Measurements from ENCODE around the gene HAUS1. TPM values are rescaled to one million over a fixed set of nuclear protein-coding genes. Genes with fewer than 3 reads are reported as not detected.

HAUS1 gene
- total and polyA plus RNA-seq, 2 experiments from 2014 or later = 163 to 216 TPM

DNA sequence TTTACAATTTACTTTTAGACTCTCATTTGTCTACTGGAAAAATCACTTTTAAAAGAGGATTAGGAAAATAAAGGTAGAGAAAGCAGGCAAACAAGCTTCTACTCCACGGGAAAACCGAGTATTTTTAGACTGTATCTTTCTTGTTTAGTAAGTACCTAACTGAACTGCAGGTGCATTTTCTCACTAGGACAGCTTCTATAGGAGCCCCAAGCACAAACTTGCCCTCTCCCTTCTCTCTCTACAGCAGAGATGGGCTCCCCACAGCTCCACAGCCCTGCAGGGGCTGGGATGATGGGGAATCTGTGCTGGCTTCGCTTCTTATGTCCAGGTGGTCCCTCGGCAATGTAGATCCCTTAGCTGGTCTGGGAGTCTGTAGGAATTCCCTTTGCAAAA lies 48.4 kb upstream of the HAUS1 start:
- H3K27me3 ChIP-seq (ENCODE audit: insufficient read depth) = no peaks in the 10 kb centered on the region
- Mint-ChIP-seq H3K4me1 (no peaks in the 10 kb centered on the region), H3K27ac (no peak overlapping the region), H3K4me3 (no peak overlapping the region), H3K36me3 (ENCODE audit: low read depth) (no peaks in the 10 kb centered on the region), H3K27me3 (ENCODE audit: insufficient read depth, low read depth, poor library complexity) (peaks cover 6% of the 10 kb centered on the region), H3K9me3 (no peaks in the 10 kb centered on the region)
- ATAC-seq (no peak), DNase-seq (ENCODE audit: low spot score) (no peak)
- H3F3A ChIP-seq (replicated peaks; ENCODE audit: low read depth) = no peaks in the 10 kb centered on the region
- TF ChIP-seq EZH2 (IDR thresholded peaks at IDR 0.05; ENCODE audit: low read depth, unreplicated experiment) (no peak), ZNF331 (CRISPR knock-in tag; IDR thresholded peaks at IDR 0.05; ENCODE audit: low read depth) (no peak), POLR2AphosphoS5 (IDR thresholded peaks at IDR 0.05; ENCODE audit: low read depth) (no peak), EZH2phosphoT487 (IDR thresholded peaks at IDR 0.05; ENCODE audit: unreplicated experiment) (no peak), STAT1 (IDR thresholded peaks at IDR 0.05; ENCODE audit: unreplicated experiment) (no peak)
- TF ChIP-seq, protein P1, sequence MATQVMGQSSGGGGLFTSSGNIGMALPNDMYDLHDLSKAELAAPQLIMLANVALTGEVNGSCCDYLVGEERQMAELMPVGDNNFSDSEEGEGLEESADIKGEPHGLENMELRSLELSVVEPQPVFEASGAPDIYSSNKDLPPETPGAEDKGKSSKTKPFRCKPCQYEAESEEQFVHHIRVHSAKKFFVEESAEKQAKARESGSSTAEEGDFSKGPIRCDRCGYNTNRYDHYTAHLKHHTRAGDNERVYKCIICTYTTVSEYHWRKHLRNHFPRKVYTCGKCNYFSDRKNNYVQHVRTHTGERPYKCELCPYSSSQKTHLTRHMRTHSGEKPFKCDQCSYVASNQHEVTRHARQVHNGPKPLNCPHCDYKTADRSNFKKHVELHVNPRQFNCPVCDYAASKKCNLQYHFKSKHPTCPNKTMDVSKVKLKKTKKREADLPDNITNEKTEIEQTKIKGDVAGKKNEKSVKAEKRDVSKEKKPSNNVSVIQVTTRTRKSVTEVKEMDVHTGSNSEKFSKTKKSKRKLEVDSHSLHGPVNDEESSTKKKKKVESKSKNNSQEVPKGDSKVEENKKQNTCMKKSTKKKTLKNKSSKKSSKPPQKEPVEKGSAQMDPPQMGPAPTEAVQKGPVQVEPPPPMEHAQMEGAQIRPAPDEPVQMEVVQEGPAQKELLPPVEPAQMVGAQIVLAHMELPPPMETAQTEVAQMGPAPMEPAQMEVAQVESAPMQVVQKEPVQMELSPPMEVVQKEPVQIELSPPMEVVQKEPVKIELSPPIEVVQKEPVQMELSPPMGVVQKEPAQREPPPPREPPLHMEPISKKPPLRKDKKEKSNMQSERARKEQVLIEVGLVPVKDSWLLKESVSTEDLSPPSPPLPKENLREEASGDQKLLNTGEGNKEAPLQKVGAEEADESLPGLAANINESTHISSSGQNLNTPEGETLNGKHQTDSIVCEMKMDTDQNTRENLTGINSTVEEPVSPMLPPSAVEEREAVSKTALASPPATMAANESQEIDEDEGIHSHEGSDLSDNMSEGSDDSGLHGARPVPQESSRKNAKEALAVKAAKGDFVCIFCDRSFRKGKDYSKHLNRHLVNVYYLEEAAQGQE (IDR thresholded peaks at IDR 0.05; ENCODE audit: unreplicated experiment) = no peak
- TF ChIP-seq, protein P2, sequence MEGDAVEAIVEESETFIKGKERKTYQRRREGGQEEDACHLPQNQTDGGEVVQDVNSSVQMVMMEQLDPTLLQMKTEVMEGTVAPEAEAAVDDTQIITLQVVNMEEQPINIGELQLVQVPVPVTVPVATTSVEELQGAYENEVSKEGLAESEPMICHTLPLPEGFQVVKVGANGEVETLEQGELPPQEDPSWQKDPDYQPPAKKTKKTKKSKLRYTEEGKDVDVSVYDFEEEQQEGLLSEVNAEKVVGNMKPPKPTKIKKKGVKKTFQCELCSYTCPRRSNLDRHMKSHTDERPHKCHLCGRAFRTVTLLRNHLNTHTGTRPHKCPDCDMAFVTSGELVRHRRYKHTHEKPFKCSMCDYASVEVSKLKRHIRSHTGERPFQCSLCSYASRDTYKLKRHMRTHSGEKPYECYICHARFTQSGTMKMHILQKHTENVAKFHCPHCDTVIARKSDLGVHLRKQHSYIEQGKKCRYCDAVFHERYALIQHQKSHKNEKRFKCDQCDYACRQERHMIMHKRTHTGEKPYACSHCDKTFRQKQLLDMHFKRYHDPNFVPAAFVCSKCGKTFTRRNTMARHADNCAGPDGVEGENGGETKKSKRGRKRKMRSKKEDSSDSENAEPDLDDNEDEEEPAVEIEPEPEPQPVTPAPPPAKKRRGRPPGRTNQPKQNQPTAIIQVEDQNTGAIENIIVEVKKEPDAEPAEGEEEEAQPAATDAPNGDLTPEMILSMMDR (conservative IDR thresholded peaks at IDR 0.05; ENCODE audit: low read depth in 2 of 2) = no peak
- TF ChIP-seq, protein P3, sequence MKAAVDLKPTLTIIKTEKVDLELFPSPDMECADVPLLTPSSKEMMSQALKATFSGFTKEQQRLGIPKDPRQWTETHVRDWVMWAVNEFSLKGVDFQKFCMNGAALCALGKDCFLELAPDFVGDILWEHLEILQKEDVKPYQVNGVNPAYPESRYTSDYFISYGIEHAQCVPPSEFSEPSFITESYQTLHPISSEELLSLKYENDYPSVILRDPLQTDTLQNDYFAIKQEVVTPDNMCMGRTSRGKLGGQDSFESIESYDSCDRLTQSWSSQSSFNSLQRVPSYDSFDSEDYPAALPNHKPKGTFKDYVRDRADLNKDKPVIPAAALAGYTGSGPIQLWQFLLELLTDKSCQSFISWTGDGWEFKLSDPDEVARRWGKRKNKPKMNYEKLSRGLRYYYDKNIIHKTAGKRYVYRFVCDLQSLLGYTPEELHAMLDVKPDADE (IDR thresholded peaks at IDR 0.05) = no peak
- no peak overlapping the region for H3K4me3 ChIP-seq
- H3K4me1 ChIP-seq (ENCODE audit: insufficient read depth) = no peaks in the 10 kb centered on the region
- H2AFZ ChIP-seq = no peak overlapping the region
- no peaks in the 10 kb centered on the region; the same call in 1 of the 2 replicates for H4K20me1 ChIP-seq (replicated peaks; ENCODE audit: insufficient read depth)
- H3K36me3 ChIP-seq (ENCODE audit: insufficient read depth) = no peaks in the 10 kb centered on the region; the same call in 1 of the 2 replicates
- H3K4me2 ChIP-seq = no peak overlapping the region
- H3K9me2 ChIP-seq (ENCODE audit: insufficient read depth) = no peaks in the 10 kb centered on the region
- H3K27ac ChIP-seq (ENCODE audit: low read depth) = no peak overlapping the region
- H3K79me2 ChIP-seq (replicated peaks; ENCODE audit: insufficient read depth) = no peaks in the 10 kb centered on the region

DNA sequence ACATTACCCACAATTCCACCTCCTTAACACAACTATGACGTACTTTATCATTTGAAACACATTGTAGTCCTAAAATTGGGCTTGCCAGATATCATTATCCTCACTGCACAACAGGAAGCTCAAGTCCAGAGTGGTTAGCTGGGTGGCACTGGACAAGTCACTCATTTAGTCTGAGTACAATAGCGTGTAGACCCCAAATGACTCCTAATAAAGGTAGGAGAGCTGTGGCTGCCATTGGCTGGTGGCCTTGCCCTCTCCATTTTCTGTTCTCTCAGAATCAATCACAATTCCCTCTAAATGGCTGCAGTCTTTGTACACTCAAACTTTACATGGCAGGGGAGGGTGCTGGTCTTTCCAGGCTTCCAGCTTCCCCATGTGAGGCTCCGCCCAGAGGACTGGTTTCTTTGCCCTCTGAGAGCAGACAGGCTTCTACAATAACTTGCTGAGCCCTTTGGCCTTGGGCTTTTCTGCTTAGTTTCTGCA lies 43.8 kb upstream of the HAUS1 start:
- Histone ChIP-seq H3K4me3 (no peak overlapping the region), H4K20me1 (replicated peaks; ENCODE audit: insufficient read depth) (no peaks in the 10 kb centered on the region; the same call in 1 of the 2 replicates), H3K36me3 (ENCODE audit: insufficient read depth) (no peaks in the 10 kb centered on the region; the same call in 1 of the 2 replicates), H3K4me1 (ENCODE audit: insufficient read depth) (no peaks in the 10 kb centered on the region), H3K4me2 (no peak overlapping the region), H3K27me3 (ENCODE audit: insufficient read depth) (no peaks in the 10 kb centered on the region), H2AFZ (0 out of 2 replicates have a peak overlapping the region, but pooled peaks have one; percentile 28), H3K9me2 (ENCODE audit: insufficient read depth) (no peaks in the 10 kb centered on the region), H3F3A (replicated peaks; ENCODE audit: low read depth) (no peaks in the 10 kb centered on the region), H3K27ac (ENCODE audit: low read depth) (no peak overlapping the region), H3K79me2 (replicated peaks; ENCODE audit: insufficient read depth) (no peaks in the 10 kb centered on the region)
- Mint-ChIP-seq H3K27ac (no peak overlapping the region), H3K4me3 (no peak overlapping the region), H3K36me3 (ENCODE audit: low read depth) (no peaks in the 10 kb centered on the region), H3K27me3 (ENCODE audit: insufficient read depth, low read depth, poor library complexity) (peaks cover 8% of the 10 kb centered on the region), H3K9me3 (no peaks in the 10 kb centered on the region), H3K4me1 (no peaks in the 10 kb centered on the region)
- DNase-seq (ENCODE audit: low spot score) (no peak), ATAC-seq (no peak)
- TF ChIP-seq EZH2 (IDR thresholded peaks at IDR 0.05; ENCODE audit: low read depth, unreplicated experiment) = no peak
- TF ChIP-seq CREB1 (CRISPR knock-in tag; IDR thresholded peaks at IDR 0.05; ENCODE audit: low read depth) = no peak

All from GM23338 (cell line).